OCI-M2 (cell line): ENCODE results near the gene PKP1.
"Not testable (repeated sequence)": the region's sequence is repeated elsewhere in the genome, so short reads cannot be mapped to it uniquely, and the experiment has no call there.

Experiments used
- DNase-seq: peaks from one replicate; lab custom pipeline; 2025; ENCODE audit not compliant: unreplicated experiment; lab: John Stamatoyannopoulos, UW

Gene PKP1

GRCh38 chr1:201282931-201283829 lies at the start of gene PKP1:
Gene PKP1, plus strand, starts transcription at chr1:201283506. Its CDS starts 197 bp downstream, at chr1:201283703.
- DNase-seq: no peak

GRCh38 chr1:201239646-201240045 lies 43.7 kb upstream of the PKP1 start:
- DNase-seq: not testable (repeated sequence)

GRCh38 chr1:201240171-201240570 lies 43.1 kb upstream of the PKP1 start:
- DNase-seq: no peak

- DNase-seq: no peak
Measured at GRCh38 chr1:201241736-201242135, 41.6 kb upstream of the PKP1 start.

GRCh38 chr1:201245082-201245481 lies 38.2 kb upstream of the PKP1 start:
- DNase-seq: no peak

GRCh38 chr1:201248721-201249559 lies 34.4 kb upstream of the PKP1 start:
- DNase-seq: no peak

- no peak for DNase-seq
Measured at GRCh38 chr1:201250326-201251011, 32.8 kb upstream of the PKP1 start.

- DNase-seq: no peak
Measured at GRCh38 chr1:201251411-201251810, 31.9 kb upstream of the PKP1 start.

- no peak for DNase-seq
Measured at GRCh38 chr1:201251851-201252430, 31.4 kb upstream of the PKP1 start.

GRCh38 chr1:201252944-201253371 lies 30.3 kb upstream of the PKP1 start:
- DNase-seq: no peak

- no peak for DNase-seq
Measured at GRCh38 chr1:201253411-201253810, 29.9 kb upstream of the PKP1 start.

GRCh38 chr1:201253906-201254624 lies 29.2 kb upstream of the PKP1 start:
- DNase-seq: no peak

- no peak for DNase-seq
Measured at GRCh38 chr1:201254625-201255478, 28.5 kb upstream of the PKP1 start.

GRCh38 chr1:201255479-201256362 lies 27.6 kb upstream of the PKP1 start:
- DNase-seq: no peak

- DNase-seq: not testable (repeated sequence)
Measured at GRCh38 chr1:201258132-201258531, 25.2 kb upstream of the PKP1 start.

GRCh38 chr1:201258763-201259230 lies 24.5 kb upstream of the PKP1 start:
- no peak for DNase-seq

- no peak for DNase-seq
Measured at GRCh38 chr1:201259476-201260235, 23.6 kb upstream of the PKP1 start.

GRCh38 chr1:201260236-201260590 lies 23.1 kb upstream of the PKP1 start:
- DNase-seq: no peak
